Measurements from ENCODE around the gene SMKR1.

- TF ChIP-seq CTCF (IDR thresholded peaks at IDR 0.05 in 4 of 5, conservative IDR thresholded peaks at IDR 0.05 in 1 of 5): no peak
- no peak for TF ChIP-seq POLR2A (IDR thresholded peaks at IDR 0.05)
Measured at GRCh38 chr7:129461809-129462208, 40.5 kb upstream of the SMKR1 start.
